ENCODE measurements around the gene HSPBP1.

Gene HSPBP1

GRCh38 chr19:55224038-55224665, 55.8 kb downstream of the HSPBP1 start:
- no peak for TF ChIP-seq CSDC2 (CRISPR knock-in tag; IDR thresholded peaks at IDR 0.05)
- no peak for TF ChIP-seq ESRRG (CRISPR knock-in tag; IDR thresholded peaks at IDR 0.05)
- no peak for TF ChIP-seq TSHZ2 (CRISPR knock-in tag; IDR thresholded peaks at IDR 0.05)
- TF ChIP-seq OSR1 (CRISPR knock-in tag; IDR thresholded peaks at IDR 0.05) = no peak
- no peak for TF ChIP-seq POU6F1 (CRISPR knock-in tag; IDR thresholded peaks at IDR 0.05; ENCODE audit: borderline replicate concordance, low read depth)
- TF ChIP-seq ZNF565 (CRISPR knock-in tag; conservative IDR thresholded peaks at IDR 0.05; ENCODE audit: low read depth) = no peak
- no peak for TF ChIP-seq RARB (CRISPR knock-in tag; IDR thresholded peaks at IDR 0.05)
- ATAC-seq = no peak

GRCh38 chr19:55223291-55224037, 56.4 kb downstream of the HSPBP1 start:
- TF ChIP-seq SNAI2 (CRISPR knock-in tag; IDR thresholded peaks at IDR 0.05) (no peak), ARNTL (CRISPR knock-in tag; IDR thresholded peaks at IDR 0.05; ENCODE audit: borderline replicate concordance, low read depth) (no peak), ZNF565 (CRISPR knock-in tag; conservative IDR thresholded peaks at IDR 0.05; ENCODE audit: low read depth) (no peak), OSR1 (CRISPR knock-in tag; IDR thresholded peaks at IDR 0.05) (no peak), TSHZ2 (CRISPR knock-in tag; IDR thresholded peaks at IDR 0.05) (no peak), ZC3H10 (CRISPR knock-in tag; IDR thresholded peaks at IDR 0.05) (no peak), PATZ1 (CRISPR knock-in tag; IDR thresholded peaks at IDR 0.05; ENCODE audit: borderline replicate concordance) (no peak), ZNF8 (CRISPR knock-in tag; IDR thresholded peaks at IDR 0.05) (no peak), RARB (CRISPR knock-in tag; IDR thresholded peaks at IDR 0.05) (no peak), BACH2 (CRISPR knock-in tag; IDR thresholded peaks at IDR 0.05; ENCODE audit: borderline replicate concordance) (no peak), ZFP3 (CRISPR knock-in tag; IDR thresholded peaks at IDR 0.05) (no peak), ESRRG (CRISPR knock-in tag; IDR thresholded peaks at IDR 0.05) (no peak), PPARA (CRISPR knock-in tag; IDR thresholded peaks at IDR 0.05; ENCODE audit: borderline replicate concordance) (no peak), ZFP30 (CRISPR knock-in tag; IDR thresholded peaks at IDR 0.05) (no peak), TOX (CRISPR knock-in tag; IDR thresholded peaks at IDR 0.05; ENCODE audit: borderline replicate concordance) (no peak)
- ATAC-seq = peak; percentile 9; the same call in 2 of the 3 replicates

- no peak for ATAC-seq
- TF ChIP-seq POU6F1 (CRISPR knock-in tag; IDR thresholded peaks at IDR 0.05; ENCODE audit: borderline replicate concordance, low read depth) (no peak), TCF4 (CRISPR knock-in tag; IDR thresholded peaks at IDR 0.05; ENCODE audit: borderline replicate concordance) (no peak), CSRNP3 (CRISPR knock-in tag; IDR thresholded peaks at IDR 0.05) (no peak), ZFP30 (CRISPR knock-in tag; IDR thresholded peaks at IDR 0.05) (no peak), ZNF70 (CRISPR knock-in tag; IDR thresholded peaks at IDR 0.05) (no peak), OSR1 (CRISPR knock-in tag; IDR thresholded peaks at IDR 0.05) (no peak), ZNF8 (CRISPR knock-in tag; IDR thresholded peaks at IDR 0.05) (no peak), TSHZ2 (CRISPR knock-in tag; IDR thresholded peaks at IDR 0.05) (no peak), TOX (CRISPR knock-in tag; IDR thresholded peaks at IDR 0.05; ENCODE audit: borderline replicate concordance) (no peak), ZNF565 (CRISPR knock-in tag; conservative IDR thresholded peaks at IDR 0.05; ENCODE audit: low read depth) (no peak)
Observed at GRCh38 chr19:55220525-55220924, 59.4 kb downstream of the HSPBP1 start.

All from SK-N-SH treated with all-trans-retinoic acid at 6 μM for 48 hours (cell line).